DND-41 (cell line): Measurements from ENCODE around the gene EMILIN2.

ENCODE experiments used
- ATAC-seq: fragments of 200-7000 bp; cut with Tn5 transposase; 3 replicates; pipeline ENCODE4 v1.9.1; 2021; ENCODE audit warnings: low read depth; ENCODE audit not compliant: insufficient read depth
- DNase-seq: peaks from one replicate; pipeline ENCODE4 v3.0.0-alpha.2; 2020
- H2AFZ ChIP-seq: 2 replicates; pipeline ENCODE4 v1.6.0; 2012; ENCODE audit warnings: low read depth, low read length
- H3K27ac ChIP-seq: 2 replicates; pipeline ENCODE4 v1.5.1; 2012; ENCODE audit warnings: low read length, inconsistent platforms
- H3K27me3 ChIP-seq: fragments of 200-600 bp; sonication (generic); 2 replicates; pipeline ENCODE4 v1.6.0; 2012; ENCODE audit warnings: low read length, mild to moderate bottlenecking, inconsistent platforms; ENCODE audit not compliant: insufficient read depth, poor library complexity
- H3K36me3 ChIP-seq: 2 replicates; pipeline ENCODE4 v1.5.1; 2012; ENCODE audit warnings: low read length, inconsistent platforms; ENCODE audit not compliant: insufficient read depth
- H3K4me1 ChIP-seq: 2 replicates; pipeline ENCODE4 v1.5.1; 2012; ENCODE audit warnings: mild to moderate bottlenecking, low read length; ENCODE audit not compliant: insufficient read depth
- H3K4me2 ChIP-seq: 2 replicates; pipeline ENCODE4 v1.6.0; 2012; ENCODE audit warnings: mild to moderate bottlenecking, moderate library complexity, low read length, inconsistent platforms; ENCODE audit not compliant: insufficient read depth
- H3K4me3 ChIP-seq, 2 experiments: fragments of 200-600 bp in 1 of 2; shearing (Covaris generic) in 1 of 2; 2 replicates each; pipeline ENCODE4 v1.5.1; 2012 to 2016; ENCODE audit warnings: inconsistent platforms in 2 of 2, low read length in 2 of 2, mild to moderate bottlenecking in 2 of 2, low read depth in 1 of 2, moderate library complexity in 1 of 2
- H3K79me2 ChIP-seq: 2 replicates; pipeline ENCODE4 v1.6.0; 2012; ENCODE audit warnings: low read length, inconsistent platforms; ENCODE audit not compliant: insufficient read depth
- H3K9ac ChIP-seq: 2 replicates; pipeline ENCODE4 v1.6.0; 2012; ENCODE audit warnings: low read depth, mild to moderate bottlenecking, inconsistent platforms, low read length, moderate library complexity
- H3K9me3 ChIP-seq: 2 replicates; pipeline ENCODE4 v1.5.1; 2012; ENCODE audit warnings: low read length, moderate library complexity, mild to moderate bottlenecking, inconsistent platforms; ENCODE audit not compliant: insufficient read depth, severe bottlenecking
- H4K20me1 ChIP-seq: 2 replicates; pipeline ENCODE4 v1.6.0; 2012; ENCODE audit warnings: low read length; ENCODE audit not compliant: insufficient read depth
- CTCF ChIP-seq: IDR thresholded peaks from 2 replicates; pipeline ENCODE4 v1.5.1; 2012; ENCODE audit warnings: borderline replicate concordance, low read length, moderate library complexity, mild to moderate bottlenecking; ENCODE audit not compliant: poor library complexity, severe bottlenecking; ENCODE audit errors: extremely low read depth
- EZH2 ChIP-seq: IDR thresholded peaks from 3 replicates; pipeline ENCODE4 v1.6.1; 2012; ENCODE audit warnings: borderline replicate concordance, low read depth, mild to moderate bottlenecking, moderate library complexity, low read length, inconsistent platforms; ENCODE audit not compliant: severe bottlenecking

The EMILIN2 gene

GRCh38 chr18:2948038-2948437, 101.2 kb downstream of the EMILIN2 start:
- no peak for ATAC-seq

GRCh38 chr18:2952605-2953004, 105.8 kb downstream of the EMILIN2 start:
- DNase-seq (no peak), ATAC-seq (no peak)
- H3K27ac ChIP-seq, result no peak overlapping the region
- peaks cover 4% of the 10 kb centered on the region for H3K4me1 ChIP-seq
- no peak overlapping the region for H3K4me2 ChIP-seq
- no peaks in the 10 kb centered on the region for H3K9me3 ChIP-seq
- H3K27me3 ChIP-seq, result no peaks in the 10 kb centered on the region
- no peak overlapping the region for H3K4me3 ChIP-seq
- no peak overlapping the region for H2AFZ ChIP-seq
- H3K79me2 ChIP-seq, result 0 out of 2 replicates have a peak, but pooled peaks cover 2% of the 10 kb centered on the region
- H3K9ac ChIP-seq, result no peak overlapping the region
- H3K36me3 ChIP-seq, result peaks cover 56% of the 10 kb centered on the region
- no peak for TF ChIP-seq CTCF
- no peaks in the 10 kb centered on the region for H4K20me1 ChIP-seq

More at GRCh38 chr18:2948038-2948437, 101.2 kb downstream of the EMILIN2 start:
- no peak for DNase-seq
- Histone ChIP-seq H4K20me1 (no peaks in the 10 kb centered on the region), H3K27ac (no peak overlapping the region), H3K9ac (no peak overlapping the region), H3K27me3 (no peaks in the 10 kb centered on the region), H3K9me3 (no peaks in the 10 kb centered on the region), H3K4me2 (no peak overlapping the region), H2AFZ (no peak overlapping the region), H3K36me3 (peaks cover 38% of the 10 kb centered on the region), H3K4me1 (no peaks in the 10 kb centered on the region), H3K79me2 (no peaks in the 10 kb centered on the region), H3K4me3 (no peak overlapping the region)
- TF ChIP-seq CTCF (peak; percentile 32), EZH2 (no peak)

DNA sequence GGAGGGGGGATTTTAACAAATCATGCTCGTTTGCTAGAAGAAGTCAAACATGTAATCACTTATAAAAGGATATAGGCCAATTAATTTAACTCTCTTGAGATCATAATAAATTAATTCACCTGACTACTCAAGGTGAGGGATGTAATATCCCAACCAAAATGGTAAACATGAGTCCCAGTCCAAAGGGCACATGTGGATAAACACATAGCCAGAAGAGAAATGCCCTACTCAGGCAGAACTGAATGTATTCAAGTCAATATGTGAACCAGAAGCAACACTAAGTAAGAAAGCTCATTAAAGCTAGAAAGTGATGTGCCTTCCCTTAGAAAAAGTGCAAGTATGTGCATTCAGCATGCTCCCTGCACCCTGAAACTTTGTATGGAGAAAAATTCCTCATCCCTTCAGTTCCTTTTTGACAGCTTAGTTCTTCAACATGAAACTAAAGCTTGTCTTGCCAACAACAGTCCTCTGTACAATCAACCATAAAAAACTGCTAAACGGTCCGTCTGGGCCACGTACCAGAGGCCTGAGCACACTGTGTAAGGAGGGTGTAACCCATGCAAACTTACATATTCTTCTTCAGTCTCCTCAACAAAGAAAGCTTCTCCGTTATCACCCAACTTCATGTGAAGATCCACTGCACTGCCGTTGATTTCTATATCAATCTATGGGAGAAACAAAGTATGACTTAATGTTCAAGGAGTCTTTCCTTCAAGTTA, 107.3 kb downstream of the EMILIN2 start:
- Histone ChIP-seq H4K20me1 (no peaks in the 10 kb centered on the region), H3K79me2 (0 out of 2 replicates have a peak, but pooled peaks cover 2% of the 10 kb centered on the region), H3K4me2 (no peak overlapping the region), H3K36me3 (peaks cover 56% of the 10 kb centered on the region), H2AFZ (no peak overlapping the region), H3K9ac (no peak overlapping the region), H3K4me3 (no peak overlapping the region), H3K4me1 (peaks cover 18% of the 10 kb centered on the region), H3K27ac (no peak overlapping the region), H3K9me3 (no peaks in the 10 kb centered on the region), H3K27me3 (no peaks in the 10 kb centered on the region)
- TF ChIP-seq EZH2, result no peak
- TF ChIP-seq CTCF, result no peak
- ATAC-seq (no peak), DNase-seq (no peak)
